B cell (primary cell): ENCODE measurements around the gene VIT.
"Not testable (repeated sequence)": the region's sequence is repeated elsewhere in the genome, so short reads cannot be mapped to it uniquely, and the experiment has no call there.

ENCODE experiments used
- EZH2 ChIP-seq: IDR thresholded peaks from 2 replicates; pipeline ENCODE4 v1.6.1; 2012; ENCODE audit warnings: borderline replicate concordance, low read depth, mild to moderate bottlenecking, moderate library complexity, low read length; ENCODE audit not compliant: insufficient read depth, poor library complexity, severe bottlenecking
- TF ChIP-seq, protein P1 (sequence below): fragments of 200-600 bp; IDR thresholded peaks from one replicate; pipeline ENCODE4 v1.8.0; 2022; ENCODE audit warnings: antibody characterized with exemption, mild to moderate bottlenecking

DNA sequence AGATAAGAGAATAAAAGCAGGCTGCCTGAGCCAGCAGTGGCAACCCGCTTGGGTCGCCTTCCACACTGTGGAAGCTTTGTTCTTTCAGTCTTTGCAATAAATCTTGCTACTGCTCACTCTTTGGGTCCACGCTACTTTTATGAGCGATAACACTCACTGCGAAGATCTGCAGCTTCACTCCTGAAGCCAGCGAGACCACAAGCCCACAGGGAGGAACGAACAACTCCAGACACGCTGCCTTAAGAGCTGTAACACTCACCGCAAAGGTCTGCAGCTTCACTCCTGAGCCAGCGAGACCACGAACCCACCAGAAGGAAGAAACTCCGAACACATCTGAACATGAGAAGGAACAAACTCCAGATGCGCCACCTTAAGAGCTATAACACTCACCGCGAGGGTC, 7.5 kb upstream of the VIT start:
- TF ChIP-seq EZH2, result not testable (repeated sequence)
- TF ChIP-seq, protein P1, sequence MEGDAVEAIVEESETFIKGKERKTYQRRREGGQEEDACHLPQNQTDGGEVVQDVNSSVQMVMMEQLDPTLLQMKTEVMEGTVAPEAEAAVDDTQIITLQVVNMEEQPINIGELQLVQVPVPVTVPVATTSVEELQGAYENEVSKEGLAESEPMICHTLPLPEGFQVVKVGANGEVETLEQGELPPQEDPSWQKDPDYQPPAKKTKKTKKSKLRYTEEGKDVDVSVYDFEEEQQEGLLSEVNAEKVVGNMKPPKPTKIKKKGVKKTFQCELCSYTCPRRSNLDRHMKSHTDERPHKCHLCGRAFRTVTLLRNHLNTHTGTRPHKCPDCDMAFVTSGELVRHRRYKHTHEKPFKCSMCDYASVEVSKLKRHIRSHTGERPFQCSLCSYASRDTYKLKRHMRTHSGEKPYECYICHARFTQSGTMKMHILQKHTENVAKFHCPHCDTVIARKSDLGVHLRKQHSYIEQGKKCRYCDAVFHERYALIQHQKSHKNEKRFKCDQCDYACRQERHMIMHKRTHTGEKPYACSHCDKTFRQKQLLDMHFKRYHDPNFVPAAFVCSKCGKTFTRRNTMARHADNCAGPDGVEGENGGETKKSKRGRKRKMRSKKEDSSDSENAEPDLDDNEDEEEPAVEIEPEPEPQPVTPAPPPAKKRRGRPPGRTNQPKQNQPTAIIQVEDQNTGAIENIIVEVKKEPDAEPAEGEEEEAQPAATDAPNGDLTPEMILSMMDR, result not testable (repeated sequence)
